Kidney (tissue), 22 donors: ENCODE measurements around the gene MX2. TPM values are rescaled to one million over a fixed set of nuclear protein-coding genes. Genes with fewer than 3 reads are reported as not detected.
A peak's percentile ranks its signal among the peaks of the same experiment; 100 is the strongest.
"Not testable (repeated sequence)": the region's sequence is repeated elsewhere in the genome, so short reads cannot be mapped to it uniquely, and the experiment has no call there.

Source experiments
- DNase-seq, 5 donors: peaks; one replicate each; pipeline ENCODE4 v3.0.0-alpha.2; 2013 to 2020
- FAIRE-seq: peaks from 2 replicates; lab custom pipeline; 2012; peaks lifted over from hg19 to GRCh38; lab: Jason Lieb, UNC
- H3K27ac ChIP-seq, 2 donors: one replicate each; pipeline ENCODE4 v1.7.0; 2013; ENCODE audit warnings: low read depth in 2 of 2, low read length in 2 of 2, inconsistent platforms in 1 of 2
- H3K27me3 ChIP-seq: one replicate; pipeline ENCODE4 v1.7.1; 2013; ENCODE audit warnings: low read length, inconsistent platforms; ENCODE audit not compliant: control insufficient read depth, insufficient read depth
- H3K36me3 ChIP-seq, 3 donors: one replicate each; pipeline versions ENCODE4 v1.7.0 to v1.7.1; 2013; ENCODE audit warnings: low read length in 3 of 3, control low read depth in 1 of 3, inconsistent platforms in 1 of 3; ENCODE audit not compliant: insufficient read depth in 3 of 3, control insufficient read depth in 2 of 3
- H3K4me1 ChIP-seq, 3 donors: one replicate each; pipeline versions ENCODE4 v1.7.0 to v1.7.1; 2013; ENCODE audit warnings: low read length in 3 of 3, inconsistent platforms in 1 of 3, low read depth in 1 of 3; ENCODE audit not compliant: control insufficient read depth in 2 of 3, insufficient read depth in 2 of 3
- H3K4me3 ChIP-seq, 3 donors: one replicate each; pipeline versions ENCODE4 v1.7.0 to v1.8.1; 2013; ENCODE audit warnings: low read length in 3 of 3, control low read depth in 1 of 3, inconsistent platforms in 1 of 3
- H3K9ac ChIP-seq, 3 donors: one replicate each; pipeline versions ENCODE4 v1.7.0 to v1.7.1; 2013; ENCODE audit warnings: low read length in 3 of 3, control low read depth in 1 of 3, inconsistent platforms in 1 of 3
- H3K9me3 ChIP-seq, 3 donors: one replicate each; pipeline versions ENCODE4 v1.7.0 to v1.7.1; 2013; ENCODE audit warnings: low read length in 3 of 3, control low read depth in 1 of 3, inconsistent platforms in 1 of 3; ENCODE audit not compliant: control insufficient read depth in 2 of 3, insufficient read depth in 1 of 3
- CTCF ChIP-seq: IDR thresholded peaks from 3 replicates; pipeline ENCODE4 v1.5.1; 2012; ENCODE audit warnings: mild to moderate bottlenecking, moderate library complexity, borderline replicate concordance; ENCODE audit not compliant: insufficient read depth; ENCODE audit errors: extremely low read depth
- intact Hi-C: fragments of 100-400 bp; cut with DNase I; formaldehyde crosslinking; loops from one replicate; pipeline ENCODE4 v1.11.1; 2022
- long read RNA-seq, 10 donors: library from polyadenylated mRNA in 1 of 10; unstranded in 1 of 10; transcript quantifications; one replicate each; pipeline ENCODE4 v2.0.0 and lab custom pipeline, GENCODE V29; 2021 to 2026
- polyA plus RNA-seq: library from polyadenylated mRNA; stranded (reverse); fragments of 350-450 nt; fragmentation: Illumina TruSeq; extraction: RNeasy Lipid Tissue Mini Kit (QIAGEN cat#74804); gene quantifications from one replicate; pipeline ENCODE4 v1.2.3, GENCODE V29; 2014; ENCODE audit warnings: low read depth, low replicate concordance; ENCODE audit not compliant: insufficient read depth
- total RNA-seq: library from RNA; stranded (reverse); fragmentation: NEBNext Ultra II Directional; extraction: Animal tissue kit (Norgen Biotek cat#: 25700); gene quantifications from one replicate; pipeline ENCODE4 v1.2.1, GENCODE V29; 2021
- donor health status: control.
- donor health status: control.
- donor health status: control.
- donor health status: control.
- donor health status: control.
- donor health status: DM: yes; HTN: yes; CAD: no.
- donor health status: Normal renal cell carcinoma (clear cell type).

Gene MX2
- total RNA-seq (11.7 TPM), polyA plus RNA-seq (4.3 TPM)
- long read RNA-seq, donor 1, result 0 reads
- long read RNA-seq, donor 2, result 0 reads
- long read RNA-seq, donor 3, result 0 reads
- long read RNA-seq, donor 4, result 0 reads
- long read RNA-seq, donor 5, result 0 reads
- long read RNA-seq, donor 6, result 0 reads
- long read RNA-seq, donor 7, partial matches to known transcripts, result 0 of 3 reads
- long read RNA-seq, donor 7, other reads (novel, unspliced or antisense), result 2 of 3 reads
- long read RNA-seq, donor 8, result 0 reads
- long read RNA-seq, donor 9, result 0 reads
- long read RNA-seq, donor 10, result 0 reads

GRCh38 chr21:41361786-41362604 lies at the start of gene MX2:
Gene MX2, plus strand, starts transcription at chr21:41362027. Its CDS starts 14,880 bp downstream, at chr21:41376907.
- Histone ChIP-seq H3K9me3 (no peaks in the 10 kb centered on the region), H3K27me3 (no peaks in the 10 kb centered on the region), H3K4me1 (peaks cover 0 to 6% (median 0%) of the 10 kb centered on the region in 3 donors), H3K27ac (peak within 1 kb of the TSS; percentile 43 to 81), H3K36me3 (no peaks in the 10 kb centered on the region), H3K4me3 (peak within 1 kb of the TSS; percentile 6 to 61 (median 56)), H3K9ac (no peak within 1 kb of the TSS)
- FAIRE-seq, result no peak
- peak in 2 of 5 donors; percentile 29 to 73 for DNase-seq
- TF ChIP-seq CTCF, result no peak
- intact Hi-C loops, result no loop called here

DNA sequence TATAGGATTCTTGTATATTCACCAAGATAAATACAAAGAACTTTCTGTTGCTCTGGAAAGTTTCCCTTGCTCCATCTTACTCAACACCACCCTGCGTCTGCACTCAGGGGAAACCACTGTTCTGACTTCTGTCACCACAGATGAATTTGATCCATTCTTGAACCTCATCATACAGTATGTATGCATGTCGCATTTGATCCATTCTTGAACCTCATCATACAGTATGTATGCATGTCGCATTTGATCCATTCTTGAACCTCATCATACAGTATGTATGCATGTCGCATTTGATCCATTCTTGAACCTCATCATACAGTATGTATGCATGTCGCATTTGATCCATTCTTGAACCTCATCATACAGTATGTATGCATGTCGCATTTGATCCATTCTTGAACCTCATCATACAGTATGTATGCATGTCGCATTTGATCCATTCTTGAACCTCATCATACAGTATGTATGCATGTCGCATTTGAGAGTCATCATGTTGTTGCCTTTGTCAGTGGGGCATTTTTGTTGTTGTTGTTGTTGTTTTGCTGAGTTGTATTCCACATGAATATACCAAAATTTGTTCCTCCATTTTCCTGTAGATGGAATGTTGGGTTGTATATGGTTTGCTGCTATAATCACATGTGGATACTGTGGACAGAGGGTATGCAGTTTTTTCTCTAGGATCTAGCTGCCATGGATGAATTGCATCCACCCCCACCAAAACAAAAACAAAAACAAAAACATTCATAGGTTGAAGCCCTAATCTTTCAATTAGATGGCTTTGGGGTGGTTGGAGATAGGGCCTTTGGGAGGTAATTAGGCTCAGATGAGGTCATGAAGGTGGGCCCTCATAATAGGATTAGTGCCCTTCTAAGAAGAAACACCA lies 48.3 kb upstream of the MX2 start:
- H3K4me3 ChIP-seq, H3K36me3 ChIP-seq, intact Hi-C loops, H3K4me1 ChIP-seq, H3K27ac ChIP-seq, FAIRE-seq, H3K9me3 ChIP-seq, DNase-seq, H3K27me3 ChIP-seq, H3K9ac ChIP-seq: not testable (repeated sequence)

- Histone ChIP-seq H3K36me3 (no peaks in the 10 kb centered on the region), H3K4me3 (peak overlapping the region in 1 of 3 donors; percentile 59), H3K27me3 (no peaks in the 10 kb centered on the region), H3K4me1 (no peaks in the 10 kb centered on the region), H3K9ac (no peak overlapping the region), H3K9me3 (no peaks in the 10 kb centered on the region), H3K27ac (no peak overlapping the region)
- DNase-seq, result no peak
- no peak for FAIRE-seq
- TF ChIP-seq CTCF, result no peak
- intact Hi-C loops, result no loop called here
Observed at GRCh38 chr21:41315726-41316125, 46.1 kb upstream of the MX2 start.
